KMS-11 (cell line): ENCODE results near the gene P3H4.
A peak's percentile ranks its signal among the peaks of the same experiment; 100 is the strongest.
"Not testable (repeated sequence)": the region's sequence is repeated elsewhere in the genome, so short reads cannot be mapped to it uniquely, and the experiment has no call there.

Experiments used
- H2AFZ ChIP-seq: fragments of 200-600 bp; sonication (generic); 2 replicates; pipeline ENCODE4 v1.6.1; 2016; ENCODE audit warnings: antibody characterized with exemption, mixed run types, low read depth
- H3K27ac ChIP-seq: fragments of 200-600 bp; sonication (generic); 2 replicates; pipeline ENCODE4 v1.6.1; 2016; ENCODE audit warnings: mild to moderate bottlenecking, mixed run types
- H3K27me3 ChIP-seq: fragments of 200-600 bp; sonication (generic); 2 replicates; pipeline ENCODE4 v1.6.1; 2017; ENCODE audit warnings: mild to moderate bottlenecking, low read depth, mixed run types, moderate library complexity; ENCODE audit not compliant: insufficient read depth
- H3K36me3 ChIP-seq: fragments of 200-600 bp; sonication (generic); 2 replicates; pipeline ENCODE4 v1.6.1; 2017; ENCODE audit warnings: mild to moderate bottlenecking, mixed run types; ENCODE audit not compliant: insufficient read depth
- H3K4me1 ChIP-seq: fragments of 200-600 bp; sonication (generic); 2 replicates; pipeline ENCODE4 v1.6.1; 2016; ENCODE audit warnings: mild to moderate bottlenecking, low read depth, mixed run types; ENCODE audit not compliant: poor library complexity, severe bottlenecking
- H3K4me2 ChIP-seq: fragments of 200-600 bp; sonication (generic); 2 replicates; pipeline ENCODE4 v1.7.0; 2016; ENCODE audit warnings: mild to moderate bottlenecking, mixed run types
- H3K4me3 ChIP-seq: fragments of 200-600 bp; sonication (generic); IDR thresholded peaks from 2 replicates; pipeline ENCODE4 v1.6.1; 2017; ENCODE audit warnings: low read depth, low read length, mixed read lengths; ENCODE audit not compliant: insufficient read depth
- H3K79me2 ChIP-seq: fragments of 200-600 bp; sonication (generic); 2 replicates; pipeline ENCODE4 v1.6.1; 2016; ENCODE audit warnings: low read depth, mixed run types; ENCODE audit not compliant: insufficient read depth
- H3K9ac ChIP-seq: fragments of 200-600 bp; sonication (generic); 2 replicates; pipeline ENCODE4 v1.6.1; 2016; ENCODE audit warnings: mild to moderate bottlenecking, mixed run types
- H4K20me1 ChIP-seq: fragments of 200-600 bp; sonication (generic); 2 replicates; pipeline ENCODE4 v1.6.1; 2016; ENCODE audit warnings: mild to moderate bottlenecking, mixed run types; ENCODE audit not compliant: insufficient read depth
- CTCF ChIP-seq: fragments of 200-600 bp; sonication (generic); conservative IDR thresholded peaks from 2 replicates; pipeline ENCODE4 v1.6.1; 2017; ENCODE audit warnings: low read depth, mild to moderate bottlenecking, antibody characterized with exemption, low read length, moderate library complexity, mixed read lengths

Gene P3H4

GRCh38 chr17:41848788-41849187 lies 37.0 kb upstream of the P3H4 start:
- no peak overlapping the region for H2AFZ ChIP-seq
- peaks cover 40% of the 10 kb centered on the region; the same call in 1 of the 2 replicates for H3K79me2 ChIP-seq
- no peak overlapping the region for H3K4me2 ChIP-seq
- peaks cover 6% of the 10 kb centered on the region; the same call in 1 of the 2 replicates for H3K36me3 ChIP-seq
- H3K4me3 ChIP-seq: no peak overlapping the region
- H3K4me1 ChIP-seq: no peaks in the 10 kb centered on the region
- no peak overlapping the region for H3K27ac ChIP-seq
- TF ChIP-seq CTCF: no peak
- H3K9ac ChIP-seq: no peak overlapping the region
- H4K20me1 ChIP-seq: peaks cover 9% of the 10 kb centered on the region; the same call in 1 of the 2 replicates
- no peaks in the 10 kb centered on the region for H3K27me3 ChIP-seq

GRCh38 chr17:41844971-41845370 lies 33.2 kb upstream of the P3H4 start:
- Histone ChIP-seq H3K79me2 (peaks cover 9% of the 10 kb centered on the region; the same call in 1 of the 2 replicates), H3K4me2 (no peak overlapping the region), H3K36me3 (no peaks in the 10 kb centered on the region), H2AFZ (no peak overlapping the region), H3K4me1 (no peaks in the 10 kb centered on the region), H3K27ac (no peak overlapping the region), H3K27me3 (no peaks in the 10 kb centered on the region), H3K4me3 (no peak overlapping the region), H3K9ac (no peak overlapping the region), H4K20me1 (0 out of 2 replicates have a peak, but pooled peaks cover 5% of the 10 kb centered on the region)
- TF ChIP-seq CTCF: no peak

GRCh38 chr17:41840781-41841180 lies 29.0 kb upstream of the P3H4 start:
- H3K4me2 ChIP-seq, H3K79me2 ChIP-seq, H3K9ac ChIP-seq, H4K20me1 ChIP-seq, H3K36me3 ChIP-seq, H3K27me3 ChIP-seq, H3K27ac ChIP-seq, H2AFZ ChIP-seq, H3K4me3 ChIP-seq: not testable (repeated sequence)
- H3K4me1 ChIP-seq: peaks cover 10% of the 10 kb centered on the region

- not testable (repeated sequence) for H3K4me3 ChIP-seq, H3K4me2 ChIP-seq, H4K20me1 ChIP-seq, H3K27ac ChIP-seq, H3K79me2 ChIP-seq, H3K36me3 ChIP-seq, H3K9ac ChIP-seq, H2AFZ ChIP-seq, H3K27me3 ChIP-seq
- peaks cover 17% of the 10 kb centered on the region for H3K4me1 ChIP-seq
These were observed 27.7 kb upstream of the P3H4 start for GRCh38 chr17:41839448-41839847.

- TF ChIP-seq CTCF: no peak
- Histone ChIP-seq H3K79me2 (no peaks in the 10 kb centered on the region; the same call in 1 of the 2 replicates), H4K20me1 (no peaks in the 10 kb centered on the region), H2AFZ (peak within 1 kb of the TSS; percentile 100), H3K36me3 (no peaks in the 10 kb centered on the region), H3K9ac (peak within 1 kb of the TSS; percentile 35; the same call in 1 of the 2 replicates), H3K4me2 (peak within 1 kb of the TSS; percentile 99), H3K27ac (peak within 1 kb of the TSS; percentile 8; the same call in 1 of the 2 replicates), H3K4me1 (peaks cover 17% of the 10 kb centered on the region), H3K27me3 (no peaks in the 10 kb centered on the region), H3K4me3 (no peak within 1 kb of the TSS)
These were observed 26.2 kb upstream of the P3H4 start, which contains the start of gene KLHL10 for GRCh38 chr17:41837761-41838538. Gene KLHL10 (plus strand): TSS chr17:41837825. CDS start chr17:41837933, 108 bp downstream.
